Ishikawa (cell line): Measurements from ENCODE around the gene AIP.

Experiments
- CEBPB ChIP-seq: IDR thresholded peaks from 2 replicates; pipeline ENCODE4 v1.6.1; 2012
- CREB1 ChIP-seq: IDR thresholded peaks from 2 replicates; pipeline ENCODE4 v1.6.1; 2012; ENCODE audit warnings: low read depth
- EGR1 ChIP-seq: IDR thresholded peaks from 2 replicates; pipeline ENCODE4 v1.6.1; 2012
- EP300 ChIP-seq: IDR thresholded peaks from 2 replicates; pipeline ENCODE4 v1.6.1; 2012; ENCODE audit warnings: borderline replicate concordance
- FOXM1 ChIP-seq: IDR thresholded peaks from 2 replicates; pipeline ENCODE4 v1.6.1; 2012; ENCODE audit warnings: low read depth, borderline replicate concordance
- NFIC ChIP-seq: IDR thresholded peaks from 2 replicates; pipeline ENCODE4 v1.6.1; 2012
- RAD21 ChIP-seq: IDR thresholded peaks from 2 replicates; pipeline ENCODE4 v1.6.1; 2012; ENCODE audit warnings: low read depth
- TAF1 ChIP-seq: IDR thresholded peaks from 2 replicates; pipeline ENCODE4 v1.6.1; 2012; ENCODE audit warnings: low read depth, mild to moderate bottlenecking
- TCF12 ChIP-seq: IDR thresholded peaks from 2 replicates; pipeline ENCODE4 v1.6.1; 2012; ENCODE audit warnings: low read depth
- TEAD4 ChIP-seq: IDR thresholded peaks from 2 replicates; pipeline ENCODE4 v1.6.1; 2012
- YY1 ChIP-seq: IDR thresholded peaks from 2 replicates; pipeline ENCODE4 v1.6.1; 2012; ENCODE audit warnings: low read depth
- ZBTB7A ChIP-seq: IDR thresholded peaks from 2 replicates; pipeline ENCODE4 v1.6.1; 2012; ENCODE audit warnings: low read depth
- TF ChIP-seq, protein P1 (sequence below): IDR thresholded peaks from 2 replicates; pipeline ENCODE4 v1.6.1; 2012; ENCODE audit warnings: low read depth, mild to moderate bottlenecking
- TF ChIP-seq, protein P2 (sequence below): IDR thresholded peaks from 2 replicates; pipeline ENCODE4 v1.6.1; 2012
- TF ChIP-seq, protein P3 (sequence below): IDR thresholded peaks from 2 replicates; pipeline ENCODE4 v1.6.1; 2012

Gene AIP

DNA sequence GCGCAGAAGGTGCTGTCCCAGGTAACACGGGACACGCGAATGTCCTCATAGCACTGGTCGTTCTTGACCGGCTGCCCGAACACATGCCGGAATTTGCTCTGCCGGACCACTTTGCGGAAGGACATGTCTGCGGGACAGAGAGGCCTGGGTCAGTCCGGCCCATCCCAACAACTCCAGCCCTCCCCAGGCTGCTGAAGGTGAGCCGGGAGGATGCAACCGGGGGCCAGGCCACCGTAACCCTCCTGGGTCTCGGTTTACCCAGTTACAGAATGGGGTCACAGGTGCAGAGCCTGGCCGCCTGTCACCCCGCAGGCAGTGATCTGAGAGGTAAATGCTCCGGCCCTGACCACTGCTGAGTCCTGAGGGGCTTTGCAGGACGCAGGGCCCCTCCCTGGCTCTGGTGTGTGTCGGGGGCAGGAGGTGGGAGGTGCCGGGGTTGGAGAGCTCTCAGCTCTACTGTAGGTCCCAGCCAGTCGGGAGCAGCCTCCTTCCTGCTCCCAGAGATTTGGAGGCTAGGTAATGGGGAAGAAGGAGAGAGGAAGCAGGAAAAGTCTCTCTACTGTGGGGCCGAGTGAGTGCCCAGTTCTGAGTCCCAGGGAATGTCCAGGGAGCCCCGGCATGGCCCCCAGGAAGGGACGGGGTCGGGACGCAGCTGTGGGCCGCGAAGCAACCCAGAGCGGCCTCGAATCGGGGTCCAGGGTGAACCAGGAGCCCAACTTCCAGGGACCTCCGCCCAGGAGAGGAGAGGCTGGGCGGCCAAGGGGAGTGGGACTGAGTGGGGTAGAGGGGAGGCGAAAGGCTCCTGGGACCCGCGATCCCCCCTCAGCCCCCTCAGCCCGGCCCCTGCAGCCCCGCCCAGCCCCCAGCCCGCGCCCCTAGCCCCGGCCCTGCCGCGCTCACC, 40.1 kb upstream of the AIP start:
- TF ChIP-seq TAF1 (peak; percentile 7; the same call in 1 of the 2 replicates), ZBTB7A (no peak)

DNA sequence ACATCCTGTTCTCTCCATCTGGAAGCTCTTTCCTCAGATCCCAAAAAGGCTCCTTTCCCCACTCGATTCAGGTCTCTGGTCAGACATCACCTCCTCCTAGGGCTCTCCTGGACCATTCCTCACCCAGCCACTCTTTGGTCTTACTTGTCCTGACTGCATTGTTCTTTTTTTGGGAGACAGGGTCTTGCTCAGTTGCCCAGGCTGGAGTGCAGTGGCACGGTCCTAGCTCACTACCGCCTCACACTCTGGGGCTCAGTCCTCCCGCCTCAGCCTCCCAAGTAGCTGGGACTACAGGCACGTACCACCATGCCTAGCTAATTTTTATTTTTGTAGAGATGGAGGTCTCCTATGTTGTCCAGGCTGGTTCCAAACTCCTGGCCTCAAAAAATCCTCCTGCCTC, 37.3 kb upstream of the AIP start:
- TF ChIP-seq TEAD4 (no peak), ZBTB7A (no peak), TCF12 (no peak), YY1 (no peak), FOXM1 (no peak), CEBPB (no peak), EGR1 (no peak)

DNA sequence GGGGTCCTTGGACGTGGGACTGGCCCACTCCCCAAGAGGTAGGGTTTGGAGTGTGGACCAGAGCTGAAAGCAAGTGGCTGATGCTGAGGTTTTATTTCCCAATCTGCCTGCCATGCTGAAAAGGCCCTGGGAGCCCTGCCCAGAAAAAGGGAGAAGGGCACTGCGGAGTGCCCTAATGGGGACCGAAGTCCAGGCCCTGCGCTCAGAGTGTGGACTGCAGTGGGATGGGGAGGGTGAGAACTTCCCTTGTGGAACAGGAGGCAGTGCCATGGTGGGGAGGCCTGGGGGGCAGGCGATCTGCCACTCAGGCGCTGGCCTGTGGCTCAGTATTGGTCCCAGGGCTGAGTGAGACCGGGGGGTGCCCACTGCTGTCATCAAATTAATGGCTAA, 34.6 kb upstream of the AIP start:
- TF ChIP-seq TCF12, result no peak
- no peak for TF ChIP-seq FOXM1
- no peak for TF ChIP-seq EP300
- TF ChIP-seq, protein P1, sequence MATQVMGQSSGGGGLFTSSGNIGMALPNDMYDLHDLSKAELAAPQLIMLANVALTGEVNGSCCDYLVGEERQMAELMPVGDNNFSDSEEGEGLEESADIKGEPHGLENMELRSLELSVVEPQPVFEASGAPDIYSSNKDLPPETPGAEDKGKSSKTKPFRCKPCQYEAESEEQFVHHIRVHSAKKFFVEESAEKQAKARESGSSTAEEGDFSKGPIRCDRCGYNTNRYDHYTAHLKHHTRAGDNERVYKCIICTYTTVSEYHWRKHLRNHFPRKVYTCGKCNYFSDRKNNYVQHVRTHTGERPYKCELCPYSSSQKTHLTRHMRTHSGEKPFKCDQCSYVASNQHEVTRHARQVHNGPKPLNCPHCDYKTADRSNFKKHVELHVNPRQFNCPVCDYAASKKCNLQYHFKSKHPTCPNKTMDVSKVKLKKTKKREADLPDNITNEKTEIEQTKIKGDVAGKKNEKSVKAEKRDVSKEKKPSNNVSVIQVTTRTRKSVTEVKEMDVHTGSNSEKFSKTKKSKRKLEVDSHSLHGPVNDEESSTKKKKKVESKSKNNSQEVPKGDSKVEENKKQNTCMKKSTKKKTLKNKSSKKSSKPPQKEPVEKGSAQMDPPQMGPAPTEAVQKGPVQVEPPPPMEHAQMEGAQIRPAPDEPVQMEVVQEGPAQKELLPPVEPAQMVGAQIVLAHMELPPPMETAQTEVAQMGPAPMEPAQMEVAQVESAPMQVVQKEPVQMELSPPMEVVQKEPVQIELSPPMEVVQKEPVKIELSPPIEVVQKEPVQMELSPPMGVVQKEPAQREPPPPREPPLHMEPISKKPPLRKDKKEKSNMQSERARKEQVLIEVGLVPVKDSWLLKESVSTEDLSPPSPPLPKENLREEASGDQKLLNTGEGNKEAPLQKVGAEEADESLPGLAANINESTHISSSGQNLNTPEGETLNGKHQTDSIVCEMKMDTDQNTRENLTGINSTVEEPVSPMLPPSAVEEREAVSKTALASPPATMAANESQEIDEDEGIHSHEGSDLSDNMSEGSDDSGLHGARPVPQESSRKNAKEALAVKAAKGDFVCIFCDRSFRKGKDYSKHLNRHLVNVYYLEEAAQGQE, result no peak

DNA sequence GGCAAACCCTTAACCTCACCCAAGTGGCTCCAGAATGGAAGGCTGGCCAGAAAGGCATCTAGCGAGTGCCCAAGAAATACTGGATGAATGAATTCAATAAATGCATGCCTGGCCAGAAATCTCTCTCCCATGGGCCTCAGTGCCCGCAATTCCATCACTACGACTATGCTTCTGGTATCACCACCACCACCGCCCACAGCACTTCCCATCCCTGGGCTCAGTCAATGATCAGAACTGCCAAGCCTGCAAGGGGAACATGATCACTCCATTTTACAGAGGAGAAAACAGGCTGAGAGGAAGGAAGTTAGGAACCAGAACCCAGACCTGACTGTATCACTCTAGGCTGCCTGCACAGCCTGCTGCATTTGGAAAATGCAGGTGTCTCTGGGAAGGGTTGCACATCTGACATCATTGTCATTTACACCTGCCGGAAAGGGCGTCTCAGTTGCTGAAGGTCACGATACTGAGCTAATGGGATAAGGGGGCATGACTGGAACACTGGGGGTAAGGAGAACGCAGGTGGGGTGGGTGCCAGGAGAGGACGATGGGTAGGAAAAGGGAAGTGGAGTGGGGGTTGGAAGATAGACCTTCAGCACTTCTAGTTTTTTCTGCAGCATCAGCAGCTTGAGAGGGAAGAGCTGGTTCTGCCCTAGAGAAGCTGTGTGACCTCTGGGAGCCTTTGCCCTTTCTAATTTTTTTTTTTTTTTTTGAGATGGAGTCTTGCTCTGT, 33.5 kb upstream of the AIP start:
- TF ChIP-seq, protein P2, sequence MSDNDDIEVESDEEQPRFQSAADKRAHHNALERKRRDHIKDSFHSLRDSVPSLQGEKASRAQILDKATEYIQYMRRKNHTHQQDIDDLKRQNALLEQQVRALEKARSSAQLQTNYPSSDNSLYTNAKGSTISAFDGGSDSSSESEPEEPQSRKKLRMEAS, result no peak
- no peak for TF ChIP-seq CREB1
- TF ChIP-seq EP300, result no peak
- TF ChIP-seq, protein P1, result no peak
- no peak for TF ChIP-seq CEBPB
- TF ChIP-seq ZBTB7A, result no peak
- no peak for TF ChIP-seq TEAD4
- TF ChIP-seq FOXM1, result no peak
- TF ChIP-seq EGR1, result no peak
- no peak for TF ChIP-seq NFIC

DNA sequence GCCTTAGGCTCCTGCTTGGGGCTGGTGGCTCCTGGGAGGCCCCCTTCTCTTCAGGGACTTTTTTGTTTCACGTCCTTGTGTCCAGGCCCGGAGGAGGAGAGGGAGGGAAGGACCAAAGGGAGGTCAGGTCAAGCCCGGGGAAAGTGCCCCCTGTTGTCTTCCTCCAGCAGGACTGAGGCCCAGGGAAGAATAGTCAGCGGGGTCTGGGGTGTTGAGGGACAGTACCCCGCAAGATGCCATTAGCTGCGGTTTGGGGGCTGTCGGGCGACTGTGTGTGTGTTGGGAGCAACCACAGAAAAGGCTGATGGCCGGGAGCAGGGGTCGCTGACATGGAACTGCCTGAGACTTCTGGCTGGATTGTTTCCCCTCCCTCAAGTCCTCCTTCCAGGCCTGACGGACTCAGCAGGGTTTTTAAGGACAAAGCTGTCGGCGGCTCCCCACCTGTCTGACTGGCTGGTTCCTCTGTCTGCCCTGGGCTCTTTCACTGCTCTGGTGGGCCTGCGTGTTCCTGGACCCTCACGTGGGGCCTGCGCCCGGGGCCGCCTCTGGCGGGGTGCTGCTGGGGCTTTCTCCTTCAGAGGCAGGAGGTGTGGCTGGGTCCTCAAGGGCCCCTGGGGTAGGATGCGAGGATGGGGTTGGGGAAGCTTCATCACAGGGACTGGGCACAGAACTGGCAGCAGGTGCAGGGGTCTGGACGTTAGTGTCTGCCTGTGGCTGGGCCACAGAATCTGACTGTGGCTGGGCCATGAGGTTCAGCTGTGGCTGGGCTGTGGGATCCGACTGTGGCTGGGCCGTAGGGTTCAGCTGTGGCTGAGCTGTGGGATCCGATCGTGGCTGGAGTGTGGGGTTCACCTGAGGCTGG, 31.8 kb upstream of the AIP start:
- TF ChIP-seq, protein P1, result no peak
- TF ChIP-seq NFIC (no peak), YY1 (no peak), FOXM1 (no peak), CEBPB (no peak), TCF12 (no peak), RAD21 (no peak), TAF1 (no peak), ZBTB7A (no peak), EGR1 (no peak), CREB1 (no peak)
- TF ChIP-seq, protein P2, result no peak
- TF ChIP-seq, protein P3, sequence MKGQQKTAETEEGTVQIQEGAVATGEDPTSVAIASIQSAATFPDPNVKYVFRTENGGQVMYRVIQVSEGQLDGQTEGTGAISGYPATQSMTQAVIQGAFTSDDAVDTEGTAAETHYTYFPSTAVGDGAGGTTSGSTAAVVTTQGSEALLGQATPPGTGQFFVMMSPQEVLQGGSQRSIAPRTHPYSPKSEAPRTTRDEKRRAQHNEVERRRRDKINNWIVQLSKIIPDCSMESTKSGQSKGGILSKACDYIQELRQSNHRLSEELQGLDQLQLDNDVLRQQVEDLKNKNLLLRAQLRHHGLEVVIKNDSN, result no peak
